Neuronal stem cell (in vitro differentiated cells): ENCODE results near the gene KRT85.

Experiments
- DNase-seq: peaks from one replicate; pipeline ENCODE4 v3.0.0-alpha.2; 2013; ENCODE audit warnings: low spot score
- H2AFZ ChIP-seq: one replicate; pipeline ENCODE4 v1.6.1; 2013; ENCODE audit warnings: mild to moderate bottlenecking, low read length, inconsistent platforms
- H2AK5ac ChIP-seq: 2 replicates; pipeline ENCODE4 v1.6.1; 2013; ENCODE audit warnings: low read depth, mild to moderate bottlenecking, inconsistent platforms, low read length, moderate library complexity, mixed read lengths
- H2BK120ac ChIP-seq: 2 replicates; pipeline ENCODE4 v1.6.1; 2013; ENCODE audit warnings: low read depth, mild to moderate bottlenecking, inconsistent platforms, low read length, moderate library complexity, mixed read lengths
- H2BK12ac ChIP-seq: one replicate; pipeline ENCODE4 v1.6.1; 2013; ENCODE audit warnings: low read length, inconsistent platforms
- H2BK15ac ChIP-seq: 2 replicates; pipeline ENCODE4 v1.6.1; 2013; ENCODE audit warnings: mild to moderate bottlenecking, low read length, inconsistent platforms, mixed read lengths
- H2BK5ac ChIP-seq: one replicate; pipeline ENCODE4 v1.6.1; 2013; ENCODE audit warnings: inconsistent platforms, mild to moderate bottlenecking, low read length, moderate library complexity
- H3K14ac ChIP-seq: one replicate; pipeline ENCODE4 v1.6.1; 2013; ENCODE audit warnings: low read length, inconsistent platforms
- H3K18ac ChIP-seq: 2 replicates; pipeline ENCODE4 v1.6.1; 2013; ENCODE audit warnings: low read length, inconsistent platforms
- H3K23ac ChIP-seq: 2 replicates; pipeline ENCODE4 v1.6.1; 2013; ENCODE audit warnings: low read depth, mild to moderate bottlenecking, mixed read lengths, low read length, inconsistent platforms; ENCODE audit not compliant: poor library complexity
- H3K27ac ChIP-seq: replicated peaks from 3 replicates; pipeline ENCODE4 v1.5.1; 2013; ENCODE audit warnings: low read length, inconsistent platforms
- H3K27me3 ChIP-seq, 3 experiments: 2 replicates each; pipeline ENCODE4 v1.6.1; 2013; ENCODE audit warnings: low read length in 3 of 3, mild to moderate bottlenecking in 2 of 3, inconsistent platforms in 1 of 3, low read depth in 1 of 3, mixed read lengths in 1 of 3, moderate library complexity in 1 of 3; ENCODE audit not compliant: control insufficient read depth in 3 of 3, insufficient read depth in 3 of 3
- H3K36me3 ChIP-seq, 2 donors: replicated peaks in 1 of 2; 2 replicates each; pipeline ENCODE4 v1.6.1; 2013; ENCODE audit warnings: low read length in 2 of 2; ENCODE audit not compliant: control insufficient read depth in 2 of 2, insufficient read depth in 2 of 2
- H3K4ac ChIP-seq: 2 replicates; pipeline ENCODE4 v1.6.1; 2013; ENCODE audit warnings: inconsistent platforms, mild to moderate bottlenecking, low read length, moderate library complexity
- H3K4me1 ChIP-seq, 2 donors: 1 replicate in 1 of 2; 2 replicates in 1 of 2; pipeline ENCODE4 v1.6.1; 2013; ENCODE audit warnings: low read length in 2 of 2, low read depth in 1 of 2; ENCODE audit not compliant: control insufficient read depth in 2 of 2, insufficient read depth in 1 of 2
- H3K4me2 ChIP-seq: one replicate; pipeline ENCODE4 v1.6.1; 2013; ENCODE audit warnings: mild to moderate bottlenecking, low read length, inconsistent platforms; ENCODE audit not compliant: insufficient read depth, poor library complexity, severe bottlenecking
- H3K4me3 ChIP-seq, 2 donors: 2 replicates each; pipeline ENCODE4 v1.5.1; 2013; ENCODE audit warnings: low read length in 2 of 2, mild to moderate bottlenecking in 2 of 2, inconsistent platforms in 1 of 2, moderate library complexity in 1 of 2
- H3K79me1 ChIP-seq: one replicate; pipeline ENCODE4 v1.6.1; 2013; ENCODE audit warnings: low read depth, mild to moderate bottlenecking, inconsistent platforms, low read length, moderate library complexity
- H3K9ac ChIP-seq: one replicate; pipeline ENCODE4 v1.6.1; 2013; ENCODE audit warnings: mild to moderate bottlenecking, low read depth, low read length, inconsistent platforms; ENCODE audit not compliant: poor library complexity
- H3K9me3 ChIP-seq, 2 donors: replicated peaks in 1 of 2; 2 replicates each; pipeline versions ENCODE3 to v1.6.1; 2013; ENCODE audit warnings: low read length in 2 of 2, mild to moderate bottlenecking in 2 of 2, inconsistent platforms in 1 of 2, low read depth in 1 of 2, mixed read lengths in 1 of 2, moderate library complexity in 1 of 2; ENCODE audit not compliant: control insufficient read depth in 2 of 2, insufficient read depth in 1 of 2
- H4K8ac ChIP-seq: one replicate; pipeline ENCODE4 v1.6.1; 2013; ENCODE audit warnings: low read depth, mild to moderate bottlenecking, inconsistent platforms, low read length, moderate library complexity
- H4K91ac ChIP-seq: one replicate; pipeline ENCODE4 v1.6.1; 2013; ENCODE audit warnings: low read length, low read depth, mild to moderate bottlenecking, inconsistent platforms; ENCODE audit not compliant: poor library complexity
- WGBS, 2 donors: extraction: QIAGEN DNeasy Blood & Tissue Kit; methylation state at CpG; one replicate each; pipeline ENCODE4 v1.1.7; 2013; ENCODE audit warnings: missing lambda C conversion rate in 2 of 2, mixed read lengths in 1 of 2; ENCODE audit not compliant: insufficient read length in 2 of 2, insufficient replicate concordance in 1 of 2; ENCODE audit errors: extremely low coverage in 2 of 2; 5-methylcytosine and 5-hydroxymethylcytosine counted together

The KRT85 gene

DNA sequence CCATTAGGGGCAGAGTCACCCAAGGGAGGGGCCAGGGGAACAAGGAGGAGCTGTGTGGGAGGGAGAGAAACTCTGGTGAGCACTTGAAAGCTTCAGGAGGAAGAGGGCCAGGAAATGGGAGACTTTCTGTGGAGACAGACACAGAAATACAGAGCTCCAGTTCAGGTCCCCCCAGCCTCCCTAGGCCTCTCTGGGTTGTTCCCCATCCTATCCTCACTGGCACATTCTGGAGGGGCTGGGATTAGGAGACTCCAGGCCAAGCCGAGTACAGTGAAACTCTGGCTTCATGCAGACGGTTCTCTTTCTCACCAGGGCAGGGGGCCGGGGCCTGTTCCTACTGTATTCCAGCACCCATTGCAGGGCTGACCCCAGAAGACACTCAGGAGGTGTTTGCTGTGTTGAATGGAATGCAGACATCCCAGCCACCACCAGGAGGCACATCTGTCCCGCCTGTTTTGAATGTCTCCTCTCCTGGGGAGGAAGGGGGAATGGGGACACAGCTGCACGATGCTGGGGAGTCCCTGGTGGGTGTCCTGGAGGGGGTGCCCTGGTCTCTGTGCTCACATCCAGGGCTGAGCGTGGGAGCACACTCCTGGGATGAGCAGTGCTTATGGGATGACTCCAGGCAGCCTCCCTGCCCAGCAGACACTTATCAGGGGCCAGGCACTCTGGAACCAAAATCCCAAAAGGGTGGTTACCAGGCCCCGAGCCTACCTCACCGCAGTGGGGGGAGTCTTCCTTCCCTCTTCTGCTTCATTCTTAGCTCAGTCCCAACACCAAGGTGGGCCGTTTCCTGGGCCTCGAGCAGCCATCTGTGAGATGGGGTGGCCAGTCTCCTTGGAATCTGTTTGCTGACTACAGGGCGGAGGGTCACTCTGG lies 23.7 kb upstream of the KRT85 start:
- Histone ChIP-seq H3K27ac (no peak overlapping the region), H3K14ac (no peak overlapping the region), H4K8ac (no peak overlapping the region), H2BK15ac (no peak overlapping the region), H2AFZ (no peak overlapping the region), H3K36me3 (no peaks in the 10 kb centered on the region), H3K4ac (no peak overlapping the region), H3K18ac (no peak overlapping the region), H2BK5ac (no peak overlapping the region), H2AK5ac (peak overlapping the region; percentile 22), H4K91ac (no peak overlapping the region), H3K9me3 (no peaks in the 10 kb centered on the region), H3K27me3 (peaks cover 0 to 5% (median 0%) of the 10 kb centered on the region in 3 experiments), H2BK12ac (no peak overlapping the region), H3K23ac (no peak overlapping the region), H2BK120ac (no peak overlapping the region), H3K4me3 (no peak overlapping the region), H3K4me2 (no peak overlapping the region), H3K9ac (no peak overlapping the region), H3K4me1 (peaks cover 0 to 4% of the 10 kb centered on the region in 2 donors), H3K79me1 (no peaks in the 10 kb centered on the region)
- no CpG with 5 or more reads among the region's 11 CpGs for WGBS, 2 donors
- no peak for DNase-seq

- Histone ChIP-seq H3K27ac (no peak overlapping the region), H3K23ac (no peak overlapping the region), H3K4ac (no peak overlapping the region), H2AFZ (no peak overlapping the region), H3K9me3 (no peaks in the 10 kb centered on the region), H4K8ac (no peak overlapping the region), H4K91ac (no peak overlapping the region), H2BK15ac (no peak overlapping the region), H3K36me3 (no peaks in the 10 kb centered on the region), H3K79me1 (no peaks in the 10 kb centered on the region), H2AK5ac (no peak overlapping the region), H3K4me3 (no peak overlapping the region), H2BK5ac (no peak overlapping the region), H3K14ac (peak overlapping the region; percentile 77), H3K27me3 (peaks cover 0 to 5% (median 0%) of the 10 kb centered on the region in 3 experiments), H3K4me1 (peaks cover 0 to 4% of the 10 kb centered on the region in 2 donors), H3K4me2 (no peak overlapping the region), H3K18ac (no peak overlapping the region), H2BK120ac (no peak overlapping the region), H2BK12ac (no peak overlapping the region), H3K9ac (peak overlapping the region; percentile 35)
- no CpG with 5 or more reads among the region's 9 CpGs for WGBS, 2 donors
- no peak for DNase-seq
Observed at GRCh38 chr12:52389313-52390207, 22.3 kb upstream of the KRT85 start.

DNA sequence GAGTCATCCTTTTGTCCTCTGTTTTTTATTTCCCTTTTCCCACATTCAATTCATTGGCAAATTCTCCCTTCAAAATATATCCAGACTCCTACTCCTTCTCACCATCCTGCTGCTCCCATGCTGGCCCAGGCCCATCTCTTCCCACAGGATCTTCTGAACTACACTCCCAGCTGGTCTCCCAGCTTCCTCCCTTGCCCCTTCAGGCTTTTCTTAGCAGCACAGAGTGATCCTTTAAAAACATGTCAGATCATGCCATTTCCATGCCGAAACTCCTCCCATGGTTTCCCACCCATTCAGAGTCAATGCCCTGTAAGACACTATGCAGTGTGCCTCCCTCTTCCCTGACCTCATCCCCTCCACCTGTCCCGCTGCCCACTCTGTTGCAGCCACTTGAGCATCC lies 20.6 kb upstream of the KRT85 start:
- Histone ChIP-seq H3K36me3 (no peaks in the 10 kb centered on the region), H3K27ac (no peak overlapping the region), H3K9ac (no peak overlapping the region), H3K79me1 (no peaks in the 10 kb centered on the region), H2AK5ac (no peak overlapping the region), H3K27me3 (peaks cover 0 to 4% (median 0%) of the 10 kb centered on the region in 3 experiments), H3K14ac (no peak overlapping the region), H2BK5ac (no peak overlapping the region), H3K4me3 (no peak overlapping the region), H3K4me1 (peaks cover 0 to 4% of the 10 kb centered on the region in 2 donors), H4K91ac (no peak overlapping the region), H2BK15ac (no peak overlapping the region), H3K18ac (no peak overlapping the region), H3K4me2 (no peak overlapping the region), H2BK120ac (peak overlapping the region; percentile 11), H3K9me3 (no peaks in the 10 kb centered on the region), H2AFZ (no peak overlapping the region), H3K23ac (no peak overlapping the region), H4K8ac (no peak overlapping the region), H2BK12ac (no peak overlapping the region), H3K4ac (no peak overlapping the region)
- WGBS, 2 donors, result no CpG with 5 or more reads among the region's 2 CpGs
- DNase-seq, result no peak

DNA sequence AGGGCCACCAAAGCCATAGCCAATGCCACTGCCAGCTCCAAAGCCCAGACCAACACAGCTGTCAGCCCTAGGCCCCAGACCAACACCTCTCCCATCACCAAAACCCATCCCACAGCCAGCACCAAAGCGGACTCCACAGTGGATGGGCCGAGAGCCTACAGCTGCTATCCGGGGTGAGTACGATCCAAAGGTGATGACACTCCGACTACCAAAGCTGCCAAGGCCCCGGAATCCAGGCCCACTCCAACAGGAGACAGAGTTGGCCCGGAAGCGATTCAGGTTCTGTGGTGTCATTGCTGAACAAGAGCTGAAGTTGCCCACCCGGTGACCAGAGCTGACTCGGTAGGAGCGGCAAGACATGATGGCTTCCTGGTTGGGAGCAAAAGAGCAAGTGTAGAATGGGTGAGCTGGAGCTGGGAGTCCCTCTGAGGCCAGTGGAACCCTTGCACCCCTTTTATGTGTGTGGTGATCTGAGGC lies 18.0 kb upstream of the KRT85 start, which contains the start of gene KRT84:
Gene KRT84, minus strand, starts transcription at position 427 of the 477 bp plus-strand sequence. Its CDS starts 67 bp downstream, at position 360.
- no peak within 1 kb of the TSS for H3K4ac ChIP-seq
- H3K9me3 ChIP-seq, result no peaks in the 10 kb centered on the region
- no peak within 1 kb of the TSS for H2BK120ac ChIP-seq
- no peak for DNase-seq
- no peak within 1 kb of the TSS for H4K8ac ChIP-seq
- H3K4me2 ChIP-seq, result no peak within 1 kb of the TSS
- no CpG with 5 or more reads among the region's 11 CpGs for WGBS, 2 donors
- no peak within 1 kb of the TSS for H3K18ac ChIP-seq
- H3K23ac ChIP-seq, result no peak within 1 kb of the TSS
- no peak within 1 kb of the TSS for H2BK5ac ChIP-seq
- H2AK5ac ChIP-seq, result no peak within 1 kb of the TSS
- no peaks in the 10 kb centered on the region for H3K36me3 ChIP-seq
- H2BK15ac ChIP-seq, result no peak within 1 kb of the TSS
- no peak within 1 kb of the TSS for H4K91ac ChIP-seq
- no peak within 1 kb of the TSS for H3K27ac ChIP-seq
- H3K27me3 ChIP-seq, result peaks cover 0 to 5% (median 0%) of the 10 kb centered on the region in 3 experiments
- H3K9ac ChIP-seq, result no peak within 1 kb of the TSS
- no peaks in the 10 kb centered on the region for H3K79me1 ChIP-seq
- H3K4me3 ChIP-seq, result no peak within 1 kb of the TSS
- H3K14ac ChIP-seq, result no peak within 1 kb of the TSS
- H3K4me1 ChIP-seq, result peaks cover 0 to 4% of the 10 kb centered on the region in 2 donors
- no peak within 1 kb of the TSS for H2BK12ac ChIP-seq
- H2AFZ ChIP-seq, result no peak within 1 kb of the TSS
